ENCODE measurements around the gene BEX3. TPM values are rescaled to one million over a fixed set of nuclear protein-coding genes. Genes with fewer than 3 reads are reported as not detected.

Gene BEX3
- total RNA-seq, 3 donors from 2014 or later (not counting 1 experiment from before 2014, with no cell fraction given), result 1.0 to 2.8 (median 1.7) TPM

- intact Hi-C loops (cut with micrococcal nuclease), result no loop called here
- Mint-ChIP-seq H3K4me1 (no peaks in the 10 kb centered on the region), H3K9me3 (no peaks in the 10 kb centered on the region), H3K36me3 (no peaks in the 10 kb centered on the region), H3K27ac (no peak overlapping the region), H3K27me3 (ENCODE audit: low read depth in 2 of 2) (peaks cover 5 to 16% of the 10 kb centered on the region in 2 donors), H3K4me3 (no peak overlapping the region)
- no peaks in the 10 kb centered on the region for H3K4me1 ChIP-seq (ENCODE audit: control insufficient read depth, insufficient read depth, low read length)
- no peaks in the 10 kb centered on the region for H3K9me3 ChIP-seq (ENCODE audit: control insufficient read depth, insufficient read depth, low read length)
- H3K36me3 ChIP-seq (ENCODE audit: control insufficient read depth, insufficient read depth, low read length), result no peaks in the 10 kb centered on the region
- no peak for TF ChIP-seq CTCF (IDR thresholded peaks at IDR 0.05)
- H3K27ac ChIP-seq (ENCODE audit: low read length), result no peak overlapping the region
- H3K27me3 ChIP-seq (ENCODE audit: control insufficient read depth, insufficient read depth, low read length), result no peaks in the 10 kb centered on the region
- 96% methylated on average over 8 of the region's 8 CpGs for WGBS (ENCODE audit: insufficient coverage)
- ATAC-seq (no peak), DNase-seq (no peak)
- H3K4me3 ChIP-seq (ENCODE audit: low read length), result no peak overlapping the region
Observed at GRCh38 chrX:103413705-103414387, 37.5 kb downstream of the BEX3 start.

GRCh38 chrX:103414561-103414960 is 38.2 kb downstream of the BEX3 start:
- Mint-ChIP-seq H3K4me1 (no peaks in the 10 kb centered on the region), H3K27ac (no peak overlapping the region), H3K36me3 (no peaks in the 10 kb centered on the region), H3K27me3 (ENCODE audit: low read depth in 2 of 2) (peaks cover 5 to 11% of the 10 kb centered on the region in 2 donors), H3K9me3 (no peaks in the 10 kb centered on the region), H3K4me3 (no peak overlapping the region)
- WGBS (ENCODE audit: insufficient coverage), result 92% methylated on average over 7 of the region's 7 CpGs
- H3K27ac ChIP-seq (ENCODE audit: low read length), result no peak overlapping the region
- no peak for TF ChIP-seq CTCF (IDR thresholded peaks at IDR 0.05)
- H3K27me3 ChIP-seq (ENCODE audit: control insufficient read depth, insufficient read depth, low read length), result no peaks in the 10 kb centered on the region
- no peaks in the 10 kb centered on the region for H3K4me1 ChIP-seq (ENCODE audit: control insufficient read depth, insufficient read depth, low read length)
- H3K36me3 ChIP-seq (ENCODE audit: control insufficient read depth, insufficient read depth, low read length), result no peaks in the 10 kb centered on the region
- intact Hi-C loops (cut with micrococcal nuclease), result no loop called here
- DNase-seq (no peak), ATAC-seq (no peak)
- no peaks in the 10 kb centered on the region for H3K9me3 ChIP-seq (ENCODE audit: control insufficient read depth, insufficient read depth, low read length)
- H3K4me3 ChIP-seq (ENCODE audit: low read length), result no peak overlapping the region

- ATAC-seq (no peak), DNase-seq (no peak)
- Mint-ChIP-seq H3K9me3 (no peaks in the 10 kb centered on the region), H3K4me3 (no peak overlapping the region), H3K27me3 (ENCODE audit: low read depth in 2 of 2) (peaks cover 2 to 8% of the 10 kb centered on the region in 2 donors), H3K27ac (no peak overlapping the region), H3K4me1 (no peaks in the 10 kb centered on the region), H3K36me3 (no peaks in the 10 kb centered on the region)
- intact Hi-C loops (cut with micrococcal nuclease), result no loop called here
- 94% methylated on average over 5 of the region's 6 CpGs for WGBS (ENCODE audit: insufficient coverage)
- Histone ChIP-seq H3K4me1 (ENCODE audit: control insufficient read depth, insufficient read depth, low read length) (no peaks in the 10 kb centered on the region), H3K4me3 (ENCODE audit: low read length) (no peak overlapping the region), H3K27ac (ENCODE audit: low read length) (no peak overlapping the region), H3K9me3 (ENCODE audit: control insufficient read depth, insufficient read depth, low read length) (no peaks in the 10 kb centered on the region), H3K27me3 (ENCODE audit: control insufficient read depth, insufficient read depth, low read length) (no peaks in the 10 kb centered on the region), H3K36me3 (ENCODE audit: control insufficient read depth, insufficient read depth, low read length) (no peaks in the 10 kb centered on the region)
- no peak for TF ChIP-seq CTCF (IDR thresholded peaks at IDR 0.05)
Observed at GRCh38 chrX:103415068-103415467, 38.7 kb downstream of the BEX3 start.

GRCh38 chrX:103415528-103415927 is 39.2 kb downstream of the BEX3 start:
- H3K27me3 Mint-ChIP-seq (ENCODE audit: low read depth in 2 of 2), result peaks cover 0 to 8% of the 10 kb centered on the region in 2 donors
- intact Hi-C loops (cut with micrococcal nuclease), result no loop called here
- no peak for ATAC-seq
- H3K4me1 ChIP-seq (ENCODE audit: control insufficient read depth, insufficient read depth, low read length), result no peaks in the 10 kb centered on the region
- no peak overlapping the region for H3K27ac Mint-ChIP-seq
- H3K27ac ChIP-seq (ENCODE audit: low read length), result no peak overlapping the region
- no peaks in the 10 kb centered on the region for H3K4me1 Mint-ChIP-seq
- no peaks in the 10 kb centered on the region for H3K9me3 Mint-ChIP-seq
- H3K9me3 ChIP-seq (ENCODE audit: control insufficient read depth, insufficient read depth, low read length), result no peaks in the 10 kb centered on the region
- TF ChIP-seq CTCF (IDR thresholded peaks at IDR 0.05), result no peak
- DNase-seq, result no peak
- H3K4me3 Mint-ChIP-seq, result no peak overlapping the region
- H3K4me3 ChIP-seq (ENCODE audit: low read length), result no peak overlapping the region
- no peaks in the 10 kb centered on the region for H3K27me3 ChIP-seq (ENCODE audit: control insufficient read depth, insufficient read depth, low read length)
- H3K36me3 ChIP-seq (ENCODE audit: control insufficient read depth, insufficient read depth, low read length), result no peaks in the 10 kb centered on the region
- no peaks in the 10 kb centered on the region for H3K36me3 Mint-ChIP-seq

All from natural killer cell (primary cell).